H1 (cell line): ENCODE measurements around the gene DENND1A. TPM values are rescaled to one million over a fixed set of nuclear protein-coding genes. Genes with fewer than 3 reads are reported as not detected.

Experiments used
- CTCF ChIA-PET: fragments of 300-600 bp; sonication (Branson Sonifier 250); formaldehyde crosslinking; loops from one replicate; lab custom pipeline; 2021; ENCODE audit not compliant: partially characterized antibody; lab: Charles Lee
- POLR2A ChIA-PET: fragments of 300-600 bp; sonication (Branson Sonifier 250); formaldehyde crosslinking; loops from one replicate; lab custom pipeline; 2021; ENCODE audit warnings: inconsistent platforms; ENCODE audit not compliant: partially characterized antibody; lab: Charles Lee
- DNase-seq, 2 experiments: peaks; one replicate each; pipeline versions ENCODE4 v3.0.0 to v3.0.0-alpha.2; 2010 to 2022; ENCODE audit warnings: low spot score in 2 of 2, low read depth in 1 of 2, mixed read lengths in 1 of 2
- FAIRE-seq: peaks from 2 replicates; lab custom pipeline; 2011; peaks lifted over from hg19 to GRCh38; lab: Jason Lieb, UNC
- H2AFZ ChIP-seq: 2 replicates; pipeline ENCODE4 v1.8.1; 2012; ENCODE audit warnings: low read length, inconsistent platforms
- H2AK5ac ChIP-seq: 2 replicates; pipeline ENCODE4 v1.6.1; 2013; ENCODE audit warnings: low read depth, low read length
- H2BK120ac ChIP-seq: replicated peaks from 2 replicates; pipeline ENCODE3; 2013; ENCODE audit warnings: low read depth, low read length, inconsistent platforms
- H2BK12ac ChIP-seq: 2 replicates; pipeline ENCODE4 v1.6.1; 2013; ENCODE audit warnings: low read depth, low read length
- H2BK15ac ChIP-seq: 2 replicates; pipeline ENCODE4 v1.6.1; 2013; ENCODE audit warnings: low read length
- H2BK20ac ChIP-seq: 2 replicates; pipeline ENCODE4 v1.6.1; 2013; ENCODE audit warnings: low read length
- H2BK5ac ChIP-seq: 2 replicates; pipeline ENCODE4 v1.6.1; 2013; ENCODE audit warnings: low read depth, low read length
- H3K14ac ChIP-seq: 2 replicates; pipeline ENCODE4 v1.6.1; 2013; ENCODE audit warnings: inconsistent platforms; ENCODE audit not compliant: insufficient read length
- H3K18ac ChIP-seq: 2 replicates; pipeline ENCODE4 v1.6.1; 2013; ENCODE audit warnings: low read length; ENCODE audit errors: extremely low read depth
- H3K23ac ChIP-seq: 2 replicates; pipeline ENCODE4 v1.6.1; 2013; ENCODE audit warnings: inconsistent platforms; ENCODE audit not compliant: insufficient read length
- H3K23me2 ChIP-seq: 2 replicates; pipeline ENCODE4 v1.6.1; 2013; ENCODE audit warnings: low read depth, low read length
- H3K27ac ChIP-seq: 2 replicates; pipeline ENCODE4 v1.6.1; 2011; ENCODE audit warnings: low read depth, low read length, inconsistent platforms
- H3K27me3 ChIP-seq, 4 experiments: replicated peaks in 1 of 4; 1 replicate in 1 of 4; 2 replicates in 3 of 4; pipeline versions ENCODE4 v1.6.1 to v1.8.1; 2011 to 2013; ENCODE audit warnings: low read length in 3 of 4, mild to moderate bottlenecking in 3 of 4, inconsistent platforms in 2 of 4, mixed read lengths in 2 of 4, moderate library complexity in 1 of 4; ENCODE audit not compliant: control insufficient read depth in 3 of 4, insufficient read depth in 3 of 4; ENCODE audit errors: extremely low read depth in 1 of 4
- H3K36me3 ChIP-seq, 4 experiments: 2 replicates each; pipeline versions ENCODE4 v1.6.1 to v1.8.1; 2011 to 2013; ENCODE audit warnings: mild to moderate bottlenecking in 4 of 4, low read length in 3 of 4, moderate library complexity in 2 of 4, control low read depth in 1 of 4, inconsistent platforms in 1 of 4; ENCODE audit not compliant: insufficient read depth in 4 of 4, control insufficient read depth in 2 of 4
- H3K4ac ChIP-seq: replicated peaks from 2 replicates; pipeline ENCODE3; 2013; ENCODE audit warnings: low read length, low read depth, mixed read lengths, inconsistent platforms; ENCODE audit not compliant: insufficient read length
- H3K4me1 ChIP-seq, 4 experiments: replicated peaks in 1 of 4; 1 replicate in 1 of 4; 2 replicates in 3 of 4; pipeline versions ENCODE4 v1.6.1 to v1.8.1; 2011 to 2013; ENCODE audit warnings: low read length in 3 of 4, inconsistent platforms in 2 of 4, mixed read lengths in 1 of 4; ENCODE audit not compliant: insufficient read depth in 4 of 4, control insufficient read depth in 3 of 4
- H3K4me2 ChIP-seq, 2 experiments: 2 replicates each; pipeline versions ENCODE4 v1.6.1 to v1.8.1; 2011 to 2013; ENCODE audit warnings: low read depth in 2 of 2, low read length in 2 of 2, control low read depth in 1 of 2, inconsistent platforms in 1 of 2, mild to moderate bottlenecking in 1 of 2; ENCODE audit not compliant: insufficient read depth in 1 of 2
- H3K4me3 ChIP-seq, 4 experiments: fragments of 200-600, 300-600 bp in 1 of 4; sonication (generic), shearing (Covaris generic), sonication (Bioruptor Twin) in 1 of 4; 2 replicates each; pipeline versions ENCODE4 v1.5.1 to v1.8.1; 2011 to 2016; ENCODE audit warnings: low read length in 4 of 4, low read depth in 3 of 4, control low read depth in 2 of 4, inconsistent platforms in 2 of 4, mild to moderate bottlenecking in 2 of 4, mixed read lengths in 1 of 4, moderate library complexity in 1 of 4; ENCODE audit not compliant: insufficient read depth in 2 of 4; ENCODE audit errors: extremely low read depth in 1 of 4
- H3K56ac ChIP-seq: replicated peaks from 2 replicates; pipeline ENCODE3; 2013; ENCODE audit warnings: low read depth, mild to moderate bottlenecking, mixed read lengths, low read length, inconsistent platforms; ENCODE audit not compliant: insufficient read length
- H3K79me1 ChIP-seq: 2 replicates; pipeline ENCODE4 v1.6.1; 2013; ENCODE audit warnings: low read depth, low read length, control low read depth
- H3K79me2 ChIP-seq, 2 experiments: 2 replicates each; pipeline versions ENCODE4 v1.6.1 to v1.8.1; 2012 to 2013; ENCODE audit warnings: low read length in 2 of 2, mild to moderate bottlenecking in 2 of 2, inconsistent platforms in 1 of 2; ENCODE audit not compliant: insufficient read depth in 2 of 2, control insufficient read depth in 1 of 2
- H3K9ac ChIP-seq, 4 experiments: replicated peaks in 1 of 4; 1 replicate in 1 of 4; 2 replicates in 3 of 4; pipeline versions ENCODE4 v1.6.1 to v1.8.1; 2011 to 2013; ENCODE audit warnings: low read depth in 3 of 4, low read length in 3 of 4, control low read depth in 2 of 4, mild to moderate bottlenecking in 2 of 4, moderate library complexity in 2 of 4, inconsistent platforms in 1 of 4; ENCODE audit errors: extremely low read depth in 1 of 4
- H3K9me3 ChIP-seq, 2 experiments: 2 replicates each; pipeline versions ENCODE4 v1.6.1 to v1.8.1; 2012 to 2013; ENCODE audit warnings: mild to moderate bottlenecking in 2 of 2, moderate library complexity in 2 of 2, control low read depth in 1 of 2, inconsistent platforms in 1 of 2, low read depth in 1 of 2, low read length in 1 of 2, mixed read lengths in 1 of 2; ENCODE audit not compliant: insufficient read depth in 2 of 2
- H4K20me1 ChIP-seq, 2 experiments: replicated peaks in 1 of 2; 2 replicates each; pipeline versions ENCODE3 to v1.8.1; 2011 to 2013; ENCODE audit warnings: inconsistent platforms in 2 of 2, low read length in 2 of 2, mild to moderate bottlenecking in 1 of 2; ENCODE audit not compliant: insufficient read depth in 2 of 2, control insufficient read depth in 1 of 2
- H4K5ac ChIP-seq: 2 replicates; pipeline ENCODE4 v1.6.1; 2013; ENCODE audit warnings: low read length, low read depth, mixed read lengths, inconsistent platforms; ENCODE audit not compliant: insufficient read length
- H4K8ac ChIP-seq: 2 replicates; pipeline ENCODE4 v1.8.0; 2013; ENCODE audit warnings: mild to moderate bottlenecking, moderate library complexity, low read length, inconsistent platforms; ENCODE audit not compliant: insufficient read depth; ENCODE audit errors: extremely low read depth
- H4K91ac ChIP-seq: replicated peaks from 2 replicates; pipeline ENCODE3; 2013; ENCODE audit warnings: low read length, mixed read lengths, inconsistent platforms; ENCODE audit not compliant: insufficient read length
- CEBPB ChIP-seq: IDR thresholded peaks from 2 replicates; pipeline ENCODE4 v1.6.1; 2012; ENCODE audit warnings: low read depth, low read length
- GABPA ChIP-seq: IDR thresholded peaks from 2 replicates; pipeline ENCODE4 v1.6.1; 2011; ENCODE audit warnings: mild to moderate bottlenecking, low read length, moderate library complexity, borderline replicate concordance; ENCODE audit not compliant: insufficient read depth
- polyA plus RNA-seq, 7 experiments: library from polyadenylated mRNA; depleted of rRNA in 3 of 7; stranded (reverse) in 5 of 7; unstranded in 2 of 7; fragments of >200 nt in 5 of 7; fragments of 200-250 nt in 2 of 7; gene quantifications; 1 replicate in 5 of 7; 2 replicates in 1 of 7; 4 replicates in 1 of 7; pipeline versions ENCODE4 v1.2.1 to v1.2.3, GENCODE V29; 2011 to 2013; ENCODE audit warnings: missing spikeins in 2 of 7, mixed read lengths in 2 of 7
- total RNA-seq: library from RNA; stranded (reverse); fragmentation: NEBNext Ultra II Directional; extraction: Animal tissue kit (Norgen Biotek cat#: 25700); gene quantifications from 2 replicates; pipeline ENCODE4 v1.2.1, GENCODE V29; 2021

The DENND1A gene
- total and polyA plus RNA-seq, 2 of the 8 experiments (the other 6 are each of a cell fraction or from before 2014, with no cell fraction given) = 24.1 to 26.4 TPM

DNA sequence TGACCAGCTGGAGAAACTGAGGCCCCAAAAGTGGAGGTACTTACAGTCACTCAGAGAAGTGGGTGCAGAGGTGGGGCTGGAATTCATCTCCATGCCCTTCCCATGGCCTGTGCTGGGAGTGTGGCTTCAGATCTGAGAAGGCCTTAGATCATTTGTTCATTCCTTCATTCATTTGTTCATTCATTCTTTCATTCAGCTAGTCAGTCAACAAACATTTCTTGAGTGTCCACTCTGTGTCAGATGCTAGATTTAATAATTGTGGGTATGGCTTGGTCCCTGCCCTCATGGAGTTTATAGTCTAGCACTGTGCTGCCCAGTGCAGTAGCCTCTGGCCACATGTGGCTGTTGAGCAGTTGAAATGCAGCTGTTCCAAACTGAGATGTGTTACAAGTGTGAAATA, 593.0 kb downstream of the DENND1A start:
- H3K23ac ChIP-seq = no peak overlapping the region
- H2BK5ac ChIP-seq = no peak overlapping the region; the same call in 1 of the 2 replicates
- H4K8ac ChIP-seq = no peak overlapping the region; the same call in 1 of the 2 replicates
- no peak overlapping the region for H2AK5ac ChIP-seq
- H3K14ac ChIP-seq = no peak overlapping the region
- H3K79me1 ChIP-seq = no peaks in the 10 kb centered on the region
- H3K4ac ChIP-seq = no peak overlapping the region
- H3K9me3 ChIP-seq = no peaks in the 10 kb centered on the region
- H4K5ac ChIP-seq = no peak overlapping the region
- no peak overlapping the region for H2AFZ ChIP-seq
- no peak for TF ChIP-seq GABPA
- TF ChIP-seq CEBPB = no peak
- TF ChIP-seq, all 59 proteins: peak for 0
- Histone ChIP-seq H3K79me2 (no peaks in the 10 kb centered on the region), H3K56ac (no peak overlapping the region), H3K4me1 (peaks cover 3 to 14% (median 7%) of the 10 kb centered on the region in 4 experiments), H4K20me1 (no peaks in the 10 kb centered on the region), H2BK120ac (no peak overlapping the region), H3K4me3 (no peak overlapping the region), H3K4me2 (no peak overlapping the region), H2BK12ac (0 out of 2 replicates have a peak overlapping the region, but pooled peaks have one; percentile 72), H3K18ac (peak overlapping the region; percentile 25; the same call in 1 of the 2 replicates), H3K27ac (no peak overlapping the region), H2BK20ac (no peak overlapping the region), H3K9ac (no peak overlapping the region), H3K36me3 (no peaks in the 10 kb centered on the region), H4K91ac (no peak overlapping the region), H3K27me3 (no peaks in the 10 kb centered on the region), H3K23me2 (no peaks in the 10 kb centered on the region), H2BK15ac (no peak overlapping the region)
- ChIA-PET POLR2A (interaction anchor here (1.7 kb wide), 1 partner anchor 10 kb away, joined by 4 read pairs; no protein-coding TSS in a partner anchor), CTCF (interaction anchor here (0.8 to 3.1 kb wide), 5 partner anchors 10 to 189 kb away, joined by 3 to 15 read pairs (median 4); no protein-coding TSS in a partner anchor)
- FAIRE-seq (no peak), DNase-seq (no peak)
